Stimulated activated effector memory CD8-positive, alpha-beta T cell treated with anti-CD3 and anti-CD28 coated beads, Interleukin-12 subunit alpha, Interleukin-12 subunit beta, amount 100 ng/mL, for 72 hours (primary cell): ENCODE data around the gene ZCRB1.
A peak's percentile ranks its signal among the peaks of the same experiment; 100 is the strongest.

Experiments used
- ATAC-seq: fragments of 150-1000 bp; cut with Tn5 transposase; 2 replicates; pipeline ENCODE4 v1.10.0; 2021
- DNase-seq, 2 donors: peaks; one replicate each; pipeline ENCODE4 v3.0.0; 2021 to 2022; ENCODE audit warnings: low spot score in 2 of 2
- H3K27ac Mint-ChIP-seq: one replicate; pipeline ENCODE4 v1.8.0; 2022; ENCODE audit warnings: mild to moderate bottlenecking, mixed read lengths
- H3K36me3 Mint-ChIP-seq: one replicate; pipeline ENCODE4 v1.8.0; 2022; ENCODE audit warnings: mild to moderate bottlenecking, mixed read lengths
- H3K4me1 Mint-ChIP-seq: one replicate; pipeline ENCODE4 v1.8.0; 2022; ENCODE audit warnings: mixed read lengths
- H3K4me3 Mint-ChIP-seq: one replicate; pipeline ENCODE4 v1.8.0; 2022; ENCODE audit warnings: mild to moderate bottlenecking, mixed read lengths
- H3K9me3 Mint-ChIP-seq: one replicate; pipeline ENCODE4 v1.8.0; 2022; ENCODE audit warnings: mixed read lengths

ZCRB1 gene

DNA sequence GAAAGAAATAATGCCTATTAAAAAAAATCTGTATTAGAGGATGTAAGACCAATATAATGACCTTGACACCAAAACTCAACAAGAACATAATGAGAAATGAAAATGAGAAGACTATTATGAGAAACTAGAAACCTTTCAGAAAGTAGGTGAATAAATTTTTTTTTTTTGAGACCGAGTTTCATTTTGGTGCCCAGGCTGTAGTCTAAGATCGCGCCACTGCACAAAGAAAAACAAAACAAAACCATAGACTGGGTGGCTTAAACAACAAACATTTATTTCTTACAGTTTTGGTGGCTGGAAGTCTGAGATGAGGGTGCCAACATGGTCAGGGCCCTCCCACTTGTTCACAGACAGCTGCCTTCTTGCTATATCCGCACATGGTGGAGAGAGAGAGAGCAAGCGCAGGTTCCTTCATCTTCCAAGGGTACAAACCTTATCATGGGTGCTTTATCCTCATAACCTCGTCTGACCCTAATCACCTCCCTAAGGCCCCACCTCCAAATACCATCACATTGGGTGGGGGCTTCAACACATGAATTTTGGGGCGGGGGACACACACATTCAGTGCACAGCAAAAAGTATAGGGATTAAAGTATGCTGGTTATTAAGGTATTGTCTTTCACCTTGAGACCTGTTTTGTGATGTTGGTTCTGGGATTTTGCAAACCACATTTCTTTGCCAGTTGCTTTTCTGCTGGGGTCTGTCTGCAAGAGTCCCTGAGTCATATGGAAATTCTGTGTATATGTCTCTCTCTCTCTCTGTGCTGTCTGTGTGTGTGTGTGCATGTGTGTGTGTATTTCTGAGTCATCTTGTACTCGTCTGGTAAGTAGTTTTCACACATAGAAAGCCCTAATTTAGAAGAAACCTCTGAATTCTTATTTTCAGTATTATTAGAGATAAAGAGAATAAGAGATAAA lies 26.2 kb downstream of the ZCRB1 start:
- Mint-ChIP-seq H3K4me3 (peak overlapping the region; percentile 58), H3K9me3 (no peaks in the 10 kb centered on the region), H3K4me1 (peaks cover 19% of the 10 kb centered on the region), H3K36me3 (peaks cover 13% of the 10 kb centered on the region), H3K27ac (peak overlapping the region; percentile 84)
- ATAC-seq (peak; percentile 97), DNase-seq (peak; percentile 60 to 85)

DNA sequence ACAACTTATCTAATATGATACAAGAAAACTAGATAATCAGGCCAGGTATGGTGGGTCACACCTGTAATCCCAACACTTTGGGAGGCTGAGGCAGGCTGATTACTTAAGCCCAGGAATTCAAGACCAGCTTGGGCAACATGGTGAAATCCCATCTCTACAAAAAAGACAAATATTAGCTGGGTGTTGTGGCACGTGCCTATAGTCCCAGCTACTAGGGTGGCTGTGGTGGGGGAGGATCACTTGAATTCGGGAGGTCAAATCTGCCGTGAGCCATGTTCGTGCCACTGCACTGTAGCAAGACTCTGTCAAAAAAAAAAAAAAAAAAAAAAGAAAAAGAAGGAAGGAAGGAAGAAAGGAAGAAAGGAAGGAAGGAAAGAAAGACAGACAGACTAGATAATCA lies 27.0 kb downstream of the ZCRB1 start:
- ATAC-seq (no peak), DNase-seq (no peak)
- Mint-ChIP-seq H3K9me3 (no peaks in the 10 kb centered on the region), H3K27ac (peak overlapping the region; percentile 84), H3K36me3 (peaks cover 13% of the 10 kb centered on the region), H3K4me1 (peaks cover 19% of the 10 kb centered on the region), H3K4me3 (peak overlapping the region; percentile 58)

DNA sequence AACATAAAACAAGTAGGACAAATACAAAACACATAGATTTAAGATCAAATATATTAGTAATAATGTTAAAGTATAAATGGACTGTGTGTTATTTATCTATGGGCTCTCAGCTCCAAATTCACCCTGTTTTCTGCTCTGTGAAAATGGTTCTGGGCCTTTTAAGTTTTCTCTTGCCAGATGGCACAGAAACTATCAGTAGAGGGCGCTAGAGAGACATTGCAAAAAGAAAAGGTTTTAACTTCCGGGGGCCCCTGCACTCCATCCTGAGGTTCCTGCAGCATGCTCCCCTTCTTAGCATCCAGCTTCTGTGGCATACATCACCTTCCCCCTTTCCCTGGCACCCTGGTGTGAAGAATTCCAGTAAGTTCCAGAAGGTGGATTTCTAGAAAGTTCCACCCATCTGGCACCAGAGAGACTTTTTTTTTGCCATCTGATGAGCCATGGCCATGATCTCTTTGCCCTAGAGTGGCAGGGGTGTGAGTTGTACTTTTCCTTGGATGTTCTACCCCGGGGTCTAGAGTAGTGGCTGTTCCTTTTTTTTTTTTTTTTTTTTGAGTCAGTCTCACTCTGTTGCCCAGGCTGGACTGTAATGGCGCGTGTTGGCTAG lies 29.3 kb downstream of the ZCRB1 start:
- no peaks in the 10 kb centered on the region for H3K9me3 Mint-ChIP-seq
- no peak overlapping the region for H3K27ac Mint-ChIP-seq
- H3K4me3 Mint-ChIP-seq = no peak overlapping the region
- peaks cover 19% of the 10 kb centered on the region for H3K4me1 Mint-ChIP-seq
- DNase-seq = no peak
- ATAC-seq = no peak
- peaks cover 13% of the 10 kb centered on the region for H3K36me3 Mint-ChIP-seq

DNA sequence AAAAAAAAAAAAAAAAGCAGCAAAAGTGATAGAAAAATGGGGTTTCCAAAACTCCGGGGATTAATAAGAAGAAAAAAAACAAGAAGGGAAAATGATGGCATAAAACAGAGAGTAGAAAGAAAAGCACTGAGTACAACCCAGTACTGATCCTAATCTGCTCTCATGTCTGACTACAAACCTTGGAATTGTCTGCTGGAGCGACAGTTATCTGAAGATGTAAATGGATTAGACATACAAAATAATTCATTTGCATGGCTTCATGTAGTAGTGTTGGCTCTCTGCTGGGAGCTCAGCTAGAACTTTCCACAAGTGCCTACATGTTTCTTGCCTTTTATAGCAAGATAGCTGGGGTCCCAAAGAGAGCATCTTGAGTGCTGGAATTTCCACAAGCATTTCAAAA lies 34.2 kb downstream of the ZCRB1 start:
- Mint-ChIP-seq H3K9me3 (no peaks in the 10 kb centered on the region), H3K4me1 (no peaks in the 10 kb centered on the region), H3K36me3 (no peaks in the 10 kb centered on the region), H3K27ac (no peak overlapping the region), H3K4me3 (no peak overlapping the region)
- DNase-seq (no peak), ATAC-seq (no peak)

DNA sequence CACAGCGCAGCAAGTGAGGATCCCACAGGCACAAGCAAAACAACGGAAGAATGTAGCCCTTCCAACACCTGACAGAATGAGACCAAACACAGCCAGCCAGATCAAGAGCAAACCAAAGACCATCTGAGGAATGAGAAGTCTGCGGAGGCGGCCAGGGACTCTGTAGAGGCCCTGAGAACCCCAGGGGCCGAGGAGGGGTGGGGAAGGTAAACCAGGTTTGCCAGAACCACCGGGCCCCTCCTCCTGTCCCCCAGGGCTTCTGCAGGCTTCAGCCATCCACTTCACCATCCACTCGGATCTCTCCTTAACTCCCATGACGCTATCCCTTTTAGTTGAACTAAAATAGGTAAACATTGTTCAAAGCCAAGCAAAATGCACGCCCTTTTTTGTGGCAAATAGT lies 37.4 kb downstream of the ZCRB1 start:
- Mint-ChIP-seq H3K4me3 (no peak overlapping the region), H3K27ac (no peak overlapping the region), H3K36me3 (no peaks in the 10 kb centered on the region), H3K4me1 (no peaks in the 10 kb centered on the region), H3K9me3 (no peaks in the 10 kb centered on the region)
- no peak for ATAC-seq
- DNase-seq = no peak

DNA sequence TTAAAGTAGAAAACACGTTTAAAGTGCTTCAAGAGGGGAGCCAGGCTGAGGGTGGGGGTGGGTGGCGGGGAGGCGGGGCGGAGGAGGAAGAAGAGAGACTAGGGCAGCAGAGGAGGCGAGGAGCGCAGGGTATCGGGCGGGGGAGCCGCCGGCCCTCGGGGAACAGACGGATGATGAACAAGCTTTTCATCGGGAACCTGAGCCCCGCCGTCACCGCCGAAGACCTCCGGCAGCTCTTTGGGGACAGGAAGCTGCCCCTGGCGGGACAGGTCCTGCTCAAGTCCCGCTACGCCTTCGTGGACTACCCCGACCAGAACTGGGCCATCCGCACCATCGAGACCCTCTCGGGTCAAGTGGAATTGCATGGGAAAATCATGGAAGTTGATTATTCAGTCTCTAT lies 39.2 kb downstream of the ZCRB1 start:
- no peak for ATAC-seq
- no peak for DNase-seq
- no peaks in the 10 kb centered on the region for H3K9me3 Mint-ChIP-seq
- H3K4me1 Mint-ChIP-seq = no peaks in the 10 kb centered on the region
- H3K4me3 Mint-ChIP-seq = no peak overlapping the region
- H3K36me3 Mint-ChIP-seq = no peaks in the 10 kb centered on the region
- H3K27ac Mint-ChIP-seq = no peak overlapping the region

DNA sequence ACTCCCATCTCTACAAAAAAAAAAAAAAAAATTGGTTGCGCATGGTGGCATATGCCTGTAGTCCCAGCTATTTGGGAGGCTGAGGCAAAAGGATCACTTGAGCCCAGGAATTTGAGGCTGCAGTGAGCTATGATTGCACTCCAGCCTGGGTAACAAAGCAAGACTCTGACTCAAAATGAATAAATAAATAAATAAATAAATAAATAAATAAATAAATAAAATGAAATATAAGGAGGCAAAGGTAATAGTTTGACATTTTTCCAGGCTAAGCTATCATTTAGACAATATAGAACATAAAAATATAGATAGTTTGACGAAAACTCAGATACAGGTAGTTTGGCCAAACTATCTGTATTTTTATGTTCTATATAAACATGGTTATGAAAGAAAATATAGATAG lies 40.5 kb downstream of the ZCRB1 start:
- Mint-ChIP-seq H3K36me3 (no peaks in the 10 kb centered on the region), H3K27ac (no peak overlapping the region), H3K9me3 (no peaks in the 10 kb centered on the region), H3K4me1 (no peaks in the 10 kb centered on the region), H3K4me3 (no peak overlapping the region)
- ATAC-seq = no peak
- DNase-seq = no peak

DNA sequence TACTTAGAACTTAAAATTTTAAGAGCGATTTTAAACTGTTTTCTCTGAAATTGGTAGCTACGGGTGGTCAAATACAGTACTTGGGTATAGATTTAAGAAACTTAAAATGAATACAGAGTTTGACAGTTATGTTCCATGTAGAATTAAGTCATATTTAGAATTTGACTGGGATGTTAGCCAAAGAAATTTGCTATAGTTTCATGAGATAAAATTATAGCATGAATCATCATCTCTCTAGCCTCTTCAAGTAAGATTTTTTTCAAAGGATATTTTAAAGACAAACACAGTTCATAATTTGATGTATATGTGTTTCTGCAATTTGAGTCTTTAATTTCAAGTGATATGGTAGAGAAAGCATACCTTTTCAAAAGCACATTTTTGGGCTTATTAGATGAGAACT lies 41.0 kb downstream of the ZCRB1 start:
- no peaks in the 10 kb centered on the region for H3K4me1 Mint-ChIP-seq
- H3K36me3 Mint-ChIP-seq = no peaks in the 10 kb centered on the region

DNA sequence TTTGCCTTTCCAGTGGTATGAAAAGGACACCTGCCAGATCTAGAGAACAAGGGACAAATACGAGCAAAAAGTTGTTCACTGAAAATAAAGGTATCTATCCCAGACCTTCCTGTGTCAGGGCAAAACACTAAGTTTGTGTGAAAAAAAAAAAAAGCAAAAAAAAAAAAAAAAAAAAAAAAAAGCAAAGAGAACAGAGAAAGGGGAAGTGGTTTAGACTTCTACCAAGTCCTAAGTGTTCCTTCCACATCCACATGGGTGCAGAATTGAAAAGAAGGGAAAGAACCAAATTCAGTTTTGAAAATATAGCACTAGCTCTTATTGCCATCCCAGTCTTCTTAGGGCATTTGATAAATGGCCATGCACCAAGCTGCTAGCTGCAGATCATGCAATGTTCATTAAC lies 41.7 kb downstream of the ZCRB1 start:
- no peak for DNase-seq
- Mint-ChIP-seq H3K9me3 (no peaks in the 10 kb centered on the region), H3K27ac (no peak overlapping the region), H3K36me3 (no peaks in the 10 kb centered on the region), H3K4me1 (no peaks in the 10 kb centered on the region), H3K4me3 (no peak overlapping the region)
- no peak for ATAC-seq

More for the DNA sequence above, 41.0 kb downstream of the ZCRB1 start:
- ATAC-seq (no peak), DNase-seq (no peak)
- Mint-ChIP-seq H3K27ac (no peak overlapping the region), H3K9me3 (no peaks in the 10 kb centered on the region), H3K4me3 (no peak overlapping the region)

DNA sequence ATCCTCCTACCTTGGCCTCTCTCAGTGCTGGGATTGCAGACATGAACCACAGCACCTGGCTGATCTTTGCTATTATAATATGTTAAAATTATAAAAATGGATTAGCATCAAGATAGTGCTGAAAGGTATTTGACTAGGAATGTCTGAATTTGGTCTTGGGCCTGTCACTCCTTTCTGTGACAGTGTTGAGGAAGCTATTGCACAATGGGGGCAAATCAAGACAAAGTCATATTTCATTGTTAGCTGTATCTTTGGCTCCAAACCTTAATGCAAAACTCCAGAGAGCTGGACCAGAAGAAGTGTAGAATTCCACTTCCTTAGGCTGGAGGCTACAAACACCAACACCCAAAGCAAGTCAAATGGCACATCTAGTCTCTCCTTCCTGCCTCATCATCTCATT lies 42.2 kb downstream of the ZCRB1 start:
- no peaks in the 10 kb centered on the region for H3K9me3 Mint-ChIP-seq
- H3K4me3 Mint-ChIP-seq = no peak overlapping the region
- ATAC-seq = no peak
- no peaks in the 10 kb centered on the region for H3K36me3 Mint-ChIP-seq
- no peaks in the 10 kb centered on the region for H3K4me1 Mint-ChIP-seq
- DNase-seq = no peak
- no peak overlapping the region for H3K27ac Mint-ChIP-seq

DNA sequence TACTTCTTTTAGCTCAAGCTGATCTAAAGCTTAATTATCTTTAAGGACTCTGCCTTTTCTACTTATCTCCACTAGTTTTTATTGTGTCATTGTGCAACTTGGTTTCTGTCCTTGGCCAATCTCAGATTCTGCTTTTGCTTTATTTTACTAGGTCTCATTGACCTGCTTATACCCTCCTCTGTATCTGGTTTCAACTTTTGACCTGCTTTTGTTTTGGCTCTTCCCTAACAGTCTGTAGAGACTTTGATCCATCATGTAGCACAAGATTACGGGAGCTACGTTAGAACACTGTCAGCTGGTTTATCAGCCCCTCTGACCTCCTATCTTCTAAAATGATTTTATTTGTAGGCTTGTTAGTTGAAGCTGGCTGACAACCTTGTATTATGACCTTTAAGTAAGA lies 43.6 kb downstream of the ZCRB1 start:
- H3K36me3 Mint-ChIP-seq = no peaks in the 10 kb centered on the region
- no peaks in the 10 kb centered on the region for H3K4me1 Mint-ChIP-seq
- H3K27ac Mint-ChIP-seq = no peak overlapping the region
- ATAC-seq (no peak), DNase-seq (no peak)
- H3K4me3 Mint-ChIP-seq = no peak overlapping the region
- no peaks in the 10 kb centered on the region for H3K9me3 Mint-ChIP-seq

DNA sequence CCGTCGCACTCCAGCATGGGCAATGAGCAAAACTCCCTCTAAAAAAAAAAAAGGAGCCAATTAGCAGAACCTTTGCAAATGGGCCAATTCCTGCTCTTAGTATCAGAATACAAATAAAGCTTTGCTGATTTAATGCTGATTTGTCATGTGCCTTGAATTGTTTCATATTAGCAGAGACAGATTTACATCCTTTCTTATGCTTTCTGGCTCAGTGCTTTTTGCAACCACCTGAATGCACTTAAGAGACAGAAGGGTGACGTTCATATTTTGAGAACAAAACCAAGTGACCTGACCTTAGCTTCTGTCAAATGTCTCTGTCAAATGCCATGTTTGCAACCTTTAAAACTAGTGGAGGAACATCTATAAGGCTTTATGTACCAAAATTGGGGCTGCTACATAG lies 44.0 kb downstream of the ZCRB1 start:
- DNase-seq = no peak
- no peak overlapping the region for H3K4me3 Mint-ChIP-seq
- H3K9me3 Mint-ChIP-seq = no peaks in the 10 kb centered on the region
- no peaks in the 10 kb centered on the region for H3K36me3 Mint-ChIP-seq
- H3K27ac Mint-ChIP-seq = no peak overlapping the region
- ATAC-seq = no peak
- H3K4me1 Mint-ChIP-seq = no peaks in the 10 kb centered on the region

DNA sequence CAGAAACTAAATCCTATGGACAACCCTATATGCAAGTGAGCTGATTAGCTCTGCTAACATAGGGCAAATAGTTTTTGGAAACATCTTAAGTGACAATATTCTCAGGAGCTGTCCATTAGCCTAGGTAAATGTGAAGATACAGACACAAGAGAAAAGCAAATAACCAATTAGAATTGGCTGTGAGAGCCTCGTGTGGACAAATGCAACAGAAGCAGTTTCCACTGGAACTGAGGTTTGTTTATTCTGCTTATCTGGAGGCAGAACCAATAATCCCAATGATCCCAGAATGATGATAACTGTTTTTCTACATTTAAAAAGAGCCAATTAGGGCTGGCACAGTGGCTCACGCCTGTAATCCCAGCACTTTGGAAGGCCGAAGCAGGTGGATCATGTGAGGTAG lies 44.6 kb downstream of the ZCRB1 start:
- Mint-ChIP-seq H3K9me3 (no peaks in the 10 kb centered on the region), H3K27ac (no peak overlapping the region), H3K36me3 (no peaks in the 10 kb centered on the region), H3K4me1 (no peaks in the 10 kb centered on the region), H3K4me3 (no peak overlapping the region)
- DNase-seq (no peak), ATAC-seq (no peak)

DNA sequence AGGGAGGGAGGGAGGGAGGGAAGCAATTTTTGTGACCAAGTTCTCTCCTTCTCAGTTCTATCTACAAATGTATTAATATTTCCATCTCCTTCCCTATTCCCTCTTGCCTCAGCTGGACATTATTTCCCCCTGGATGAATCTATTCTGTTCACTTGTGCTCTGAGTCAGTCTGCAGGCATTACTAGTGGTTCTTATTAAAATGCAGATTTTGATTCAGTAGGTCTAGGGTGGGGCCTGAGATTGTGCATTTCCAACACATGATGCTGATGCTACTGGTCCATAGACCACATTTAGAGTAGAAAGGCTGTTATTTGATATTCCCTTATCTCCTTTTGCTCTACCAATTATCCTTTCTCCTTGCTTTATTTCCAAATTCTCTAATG lies 47.8 kb downstream of the ZCRB1 start:
- DNase-seq (no peak), ATAC-seq (no peak)
- Mint-ChIP-seq H3K27ac (no peak overlapping the region), H3K4me3 (no peak overlapping the region), H3K9me3 (no peaks in the 10 kb centered on the region), H3K36me3 (no peaks in the 10 kb centered on the region), H3K4me1 (no peaks in the 10 kb centered on the region)

DNA sequence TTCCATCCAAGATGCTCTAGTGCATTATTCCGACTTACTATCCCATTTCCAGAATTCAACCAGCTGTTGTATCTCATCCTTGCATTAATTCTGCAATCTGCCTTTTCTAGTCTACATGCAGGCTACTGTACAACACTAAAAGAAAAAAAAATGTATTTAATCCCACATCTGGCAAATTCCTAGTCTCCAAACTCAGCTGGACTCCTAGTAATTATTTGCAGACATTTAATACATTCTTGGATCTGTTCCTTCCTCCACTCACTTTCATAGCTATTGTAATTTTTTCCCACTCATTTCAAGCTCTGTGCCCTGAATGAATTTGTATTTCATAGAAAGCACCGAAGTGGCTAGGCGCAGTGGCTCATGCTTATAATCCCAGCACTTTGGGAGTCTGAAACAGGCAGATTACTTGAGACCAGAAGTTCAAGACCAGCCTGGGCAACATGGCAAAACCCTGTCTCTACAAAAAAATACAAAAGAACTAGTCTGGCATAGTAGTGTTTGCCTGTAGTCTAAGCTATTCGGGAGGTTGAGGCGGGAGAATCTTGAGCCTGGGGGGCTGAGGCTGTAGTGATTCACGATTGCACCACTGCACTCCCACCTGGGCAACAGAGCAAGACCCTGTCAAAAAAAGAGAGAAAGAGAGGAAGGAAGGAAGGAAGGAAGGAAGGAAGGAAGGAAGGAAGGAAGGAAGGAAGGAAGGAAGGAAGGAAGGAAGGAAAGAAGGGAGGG lies 48.3 kb downstream of the ZCRB1 start:
- no peaks in the 10 kb centered on the region for H3K9me3 Mint-ChIP-seq
- no peaks in the 10 kb centered on the region for H3K36me3 Mint-ChIP-seq
- H3K4me1 Mint-ChIP-seq = no peaks in the 10 kb centered on the region
- DNase-seq (no peak), ATAC-seq (no peak)
- H3K4me3 Mint-ChIP-seq = no peak overlapping the region
- no peak overlapping the region for H3K27ac Mint-ChIP-seq

DNA sequence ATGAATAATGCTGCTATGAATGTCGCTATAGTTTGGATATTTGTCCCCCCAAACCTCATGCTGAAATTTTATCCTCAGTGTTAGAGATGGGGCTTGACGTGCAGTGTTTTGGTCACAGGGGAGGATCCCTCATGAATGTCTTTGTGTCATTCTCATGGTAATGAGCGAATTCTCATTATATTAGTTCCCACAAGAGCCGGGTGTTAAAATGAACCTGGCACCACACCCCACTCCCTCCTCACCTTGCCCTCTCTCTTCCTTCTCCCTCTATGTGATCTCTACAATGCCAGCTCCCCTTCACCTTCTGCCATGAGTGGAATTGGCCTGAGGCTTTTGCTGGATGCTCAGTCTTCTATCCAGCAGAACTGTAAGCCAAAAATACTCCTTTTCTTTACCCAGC lies 50.4 kb downstream of the ZCRB1 start:
- no peaks in the 10 kb centered on the region for H3K36me3 Mint-ChIP-seq

More for the DNA sequence above, 50.4 kb downstream of the ZCRB1 start:
- ATAC-seq (no peak), DNase-seq (no peak)
- Mint-ChIP-seq H3K27ac (no peak overlapping the region), H3K4me1 (peaks cover 7% of the 10 kb centered on the region), H3K9me3 (no peaks in the 10 kb centered on the region), H3K4me3 (no peak overlapping the region)
